A204.1 (cell line): Measurements from ENCODE around the gene TTC39C.
"Not testable (repeated sequence)": the region's sequence is repeated elsewhere in the genome, so short reads cannot be mapped to it uniquely, and the experiment has no call there.

Experiments used
- FAIRE-seq: peaks from 2 replicates; lab custom pipeline; 2012; peaks lifted over from hg19 to GRCh38; lab: Jason Lieb, UNC

Gene TTC39C

DNA sequence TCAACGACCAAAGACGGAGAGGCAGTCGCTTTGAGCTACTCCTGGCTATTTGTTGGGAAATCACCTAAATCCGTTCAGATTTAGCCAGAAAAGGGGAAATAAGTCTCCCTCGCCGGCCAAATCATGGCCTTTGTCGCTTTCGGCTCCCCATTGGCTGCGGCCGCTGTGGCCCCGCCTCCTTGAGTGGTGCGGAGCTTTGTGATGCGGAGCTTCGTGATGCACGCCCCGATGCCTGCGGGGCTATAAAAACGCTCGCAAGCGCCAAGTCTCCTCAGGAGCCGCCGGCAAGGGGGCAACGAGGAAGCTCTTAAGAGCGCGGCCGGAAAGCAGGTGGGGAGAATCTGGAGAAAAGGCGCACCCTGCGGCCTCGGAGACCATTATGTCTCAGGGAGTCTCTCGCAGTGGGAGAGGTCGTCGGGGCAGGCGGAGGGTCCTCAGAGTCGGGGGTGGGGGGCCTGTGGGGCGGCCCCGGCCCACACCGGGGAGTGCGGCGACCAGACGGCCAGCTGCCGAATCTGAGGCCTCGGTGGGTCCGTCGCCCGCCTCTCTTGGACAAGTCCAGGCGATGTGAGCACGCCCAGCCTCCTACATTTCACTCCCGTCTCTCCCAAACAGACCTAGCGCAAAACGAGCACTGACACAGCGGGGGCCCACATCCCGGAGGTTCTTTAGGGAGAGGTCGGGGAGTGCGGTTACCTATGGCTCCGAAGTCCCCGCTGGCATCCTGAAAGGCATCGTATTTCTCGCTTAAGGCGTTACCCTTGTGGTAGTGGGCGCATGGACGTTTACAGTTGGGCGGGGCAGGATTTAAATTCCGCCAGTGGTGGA, 124.4 kb downstream of the TTC39C start, which contains the start of gene CABYR:
Gene CABYR (plus strand): TSS at position 274 of the 828 bp plus-strand sequence. CDS start 4,053 bp downstream, outside the sequence.
- FAIRE-seq = no peak

DNA sequence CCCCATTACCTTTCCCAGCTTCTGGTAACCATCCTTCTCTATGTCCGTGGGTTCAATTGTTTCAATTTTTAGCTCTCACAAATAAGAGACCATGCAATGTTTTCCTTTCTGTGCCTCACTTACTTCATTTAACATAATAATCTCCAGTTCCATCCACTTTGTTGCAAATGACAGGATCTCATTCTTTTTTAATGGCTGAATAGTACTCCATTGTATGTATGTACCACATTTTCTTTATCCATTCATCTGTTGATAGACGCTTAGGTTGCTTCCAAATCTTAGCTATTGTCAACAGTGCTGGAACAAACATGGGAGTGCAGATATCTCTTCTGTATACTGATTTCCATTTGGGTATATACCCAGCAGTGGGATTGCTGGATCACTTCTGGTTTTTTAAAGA, 126.1 kb downstream of the TTC39C start:
- no peak for FAIRE-seq

GRCh38 chr18:24142376-24142775, 127.8 kb downstream of the TTC39C start:
- no peak for FAIRE-seq

DNA sequence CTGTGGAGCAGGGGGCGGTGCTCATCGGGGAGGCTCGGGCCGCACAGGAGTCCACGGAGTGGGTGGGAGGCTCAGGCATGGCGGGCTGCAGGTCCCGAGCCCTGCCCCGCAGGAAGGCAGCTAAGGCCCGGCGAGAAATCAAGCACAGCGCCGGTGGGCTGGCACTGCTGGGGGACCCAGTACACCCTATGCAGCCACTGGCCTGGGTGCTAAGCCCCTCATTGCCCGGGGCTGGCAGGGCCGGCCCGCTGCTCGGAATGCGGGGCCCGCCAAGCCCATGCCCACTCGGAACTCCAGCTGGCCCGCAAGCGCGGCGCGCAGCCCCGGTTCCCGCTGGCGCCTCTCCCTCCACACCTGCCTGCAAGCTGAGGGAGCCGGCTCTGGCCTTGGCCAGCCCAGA, 135.0 kb downstream of the TTC39C start:
- FAIRE-seq = not testable (repeated sequence)

DNA sequence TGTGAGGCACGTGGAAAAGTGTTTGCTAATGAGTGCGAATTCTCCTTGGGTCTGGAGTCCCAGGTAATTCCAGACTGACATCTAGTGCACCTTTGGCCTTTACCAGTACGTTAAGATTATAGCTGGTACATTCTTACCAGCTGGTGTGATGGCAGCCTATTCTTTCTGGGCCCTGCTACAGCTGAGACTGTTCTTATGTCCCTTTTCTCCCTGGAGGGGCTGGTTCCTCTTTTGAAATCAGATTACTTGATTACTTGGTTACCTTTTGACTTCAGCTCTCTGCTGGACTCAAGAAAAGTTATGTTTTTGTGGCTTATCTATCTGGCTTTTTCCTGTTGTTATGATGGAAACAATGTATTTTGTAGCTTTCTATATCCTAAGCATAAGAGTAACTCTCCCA, 138.8 kb downstream of the TTC39C start:
- no peak for FAIRE-seq

- FAIRE-seq = no peak
These were observed 143.3 kb downstream of the TTC39C start for GRCh38 chr18:24157855-24158254.

GRCh38 chr18:24160086-24160485, 145.5 kb downstream of the TTC39C start:
- FAIRE-seq = no peak

GRCh38 chr18:24161304-24161703, 146.8 kb downstream of the TTC39C start:
- no peak for FAIRE-seq

GRCh38 chr18:24168496-24168895, 153.9 kb downstream of the TTC39C start:
- FAIRE-seq = no peak

DNA sequence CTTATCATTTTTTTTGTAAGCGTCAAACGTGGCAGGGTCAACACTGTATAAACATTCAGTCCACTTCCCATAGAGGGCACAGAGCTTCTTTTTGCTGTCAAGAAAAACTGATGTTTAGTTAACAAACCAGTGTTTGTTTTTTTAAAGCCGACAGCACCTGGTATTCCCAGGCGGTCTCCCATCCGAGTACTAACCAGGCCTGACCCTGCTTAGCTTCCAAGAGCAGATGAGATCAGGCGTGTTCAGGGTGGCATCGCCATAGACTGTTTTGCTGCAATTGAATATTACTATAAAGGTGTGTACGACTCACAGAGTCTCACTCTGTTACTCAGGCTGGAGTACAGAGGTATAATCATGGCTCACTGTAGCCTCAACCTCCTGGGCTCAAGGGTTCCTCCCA, 155.8 kb downstream of the TTC39C start:
- no peak for FAIRE-seq

DNA sequence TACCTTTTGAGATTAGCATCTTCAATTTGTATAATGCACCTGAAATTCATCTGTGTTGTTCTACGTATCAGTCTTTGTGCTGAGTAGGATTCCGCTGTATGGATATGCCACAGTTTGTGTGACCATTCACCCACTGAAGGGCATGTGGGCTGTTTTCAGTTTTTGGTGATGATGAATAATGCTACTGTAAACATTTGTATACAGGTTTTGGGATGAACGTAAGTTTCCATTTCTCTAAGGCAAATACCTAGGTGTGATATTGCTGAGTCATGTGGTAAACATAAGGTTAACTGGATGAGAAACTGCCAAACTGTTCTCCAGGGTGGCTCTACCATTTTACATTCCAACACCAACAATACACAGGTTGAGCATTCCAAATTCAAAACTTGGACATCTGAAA, 159.4 kb downstream of the TTC39C start:
- no peak for FAIRE-seq

- FAIRE-seq = no peak
These were observed 162.3 kb downstream of the TTC39C start for GRCh38 chr18:24176727-24177416.

- FAIRE-seq = no peak
These were observed 163.1 kb downstream of the TTC39C start for GRCh38 chr18:24177499-24178133.

- no peak for FAIRE-seq
These were observed 165.5 kb downstream of the TTC39C start for GRCh38 chr18:24180048-24180447.

GRCh38 chr18:24181806-24182205, 167.3 kb downstream of the TTC39C start:
- FAIRE-seq = no peak
